MM.1S (cell line): ENCODE results near the gene SLC38A1.

Experiments
- DNase-seq: peaks from one replicate; pipeline ENCODE4 v3.0.0-alpha.2; 2015
- H2AFZ ChIP-seq: fragments of 300-600 bp; sonication (generic); 2 replicates; pipeline ENCODE4 v1.6.0; 2016; ENCODE audit warnings: antibody characterized with exemption, low read length
- H3F3A ChIP-seq: fragments of 300-600 bp; sonication (generic); 2 replicates; pipeline ENCODE4 v1.6.1; 2016; ENCODE audit warnings: mild to moderate bottlenecking, antibody characterized with exemption, low read length, moderate library complexity, mixed read lengths; ENCODE audit not compliant: insufficient read depth
- H3K27ac ChIP-seq: fragments of 300-600 bp; sonication (generic); 2 replicates; pipeline ENCODE4 v1.5.1; 2016; ENCODE audit warnings: mild to moderate bottlenecking, low read length
- H3K27me3 ChIP-seq: fragments of 300-600 bp; sonication (generic); replicated peaks from 2 replicates; pipeline ENCODE4 v1.6.0; 2016; ENCODE audit warnings: low read length; ENCODE audit not compliant: insufficient read depth
- H3K36me3 ChIP-seq: fragments of 300-600 bp; sonication (generic); replicated peaks from 2 replicates; pipeline ENCODE4 v1.6.1; 2016; ENCODE audit warnings: mild to moderate bottlenecking, low read length, mixed read lengths; ENCODE audit not compliant: insufficient read depth
- H3K4me1 ChIP-seq: fragments of 300-600 bp; sonication (generic); 2 replicates; pipeline ENCODE4 v1.6.1; 2016; ENCODE audit warnings: low read length, mixed read lengths
- H3K4me2 ChIP-seq: fragments of 300-600 bp; sonication (generic); 2 replicates; pipeline ENCODE4 v1.6.0; 2016; ENCODE audit warnings: low read depth, low read length
- H3K4me3 ChIP-seq: fragments of 300-600 bp; sonication (generic); 2 replicates; pipeline ENCODE4 v1.5.1; 2016; ENCODE audit warnings: low read length, mixed read lengths
- H3K79me2 ChIP-seq: fragments of 300-600 bp; sonication (generic); 2 replicates; pipeline ENCODE4 v1.6.1; 2016; ENCODE audit warnings: mixed run types, low read length, mixed read lengths
- H3K9ac ChIP-seq: fragments of 300-600 bp; sonication (generic); 2 replicates; pipeline ENCODE4 v1.6.1; 2016; ENCODE audit warnings: low read length, mixed read lengths
- H3K9me2 ChIP-seq: fragments of 300-600 bp; sonication (generic); replicated peaks from 2 replicates; pipeline ENCODE4 v1.6.1; 2016; ENCODE audit warnings: mild to moderate bottlenecking, low read length, mixed read lengths; ENCODE audit not compliant: insufficient read depth
- H3K9me3 ChIP-seq: fragments of 300-600 bp; sonication (generic); replicated peaks from 2 replicates; pipeline ENCODE4 v1.6.1; 2016; ENCODE audit warnings: mild to moderate bottlenecking, low read length, mixed read lengths; ENCODE audit not compliant: insufficient read depth
- H4K20me1 ChIP-seq: fragments of 300-600 bp; sonication (generic); 2 replicates; pipeline ENCODE4 v1.6.1; 2016; ENCODE audit warnings: mild to moderate bottlenecking, low read length, moderate library complexity, mixed read lengths; ENCODE audit not compliant: insufficient read depth
- EZH2 ChIP-seq: fragments of 300-600 bp; sonication (generic); optimal IDR thresholded peaks from 2 replicates; pipeline ENCODE3; 2017; ENCODE audit warnings: low read depth, mild to moderate bottlenecking, antibody characterized with exemption, low read length, mixed read lengths
- EZH2phosphoT487 ChIP-seq: fragments of 300-600 bp; sonication (generic); IDR thresholded peaks from 2 replicates; pipeline ENCODE4 v1.6.1; 2018; ENCODE audit warnings: antibody characterized with exemption, low read length
- TF ChIP-seq, protein P1 (sequence below): fragments of 300-600 bp; sonication (generic); IDR thresholded peaks from 2 replicates; pipeline ENCODE4 v1.5.1; 2016; ENCODE audit warnings: antibody characterized with exemption, low read length, mixed read lengths

Gene SLC38A1

DNA sequence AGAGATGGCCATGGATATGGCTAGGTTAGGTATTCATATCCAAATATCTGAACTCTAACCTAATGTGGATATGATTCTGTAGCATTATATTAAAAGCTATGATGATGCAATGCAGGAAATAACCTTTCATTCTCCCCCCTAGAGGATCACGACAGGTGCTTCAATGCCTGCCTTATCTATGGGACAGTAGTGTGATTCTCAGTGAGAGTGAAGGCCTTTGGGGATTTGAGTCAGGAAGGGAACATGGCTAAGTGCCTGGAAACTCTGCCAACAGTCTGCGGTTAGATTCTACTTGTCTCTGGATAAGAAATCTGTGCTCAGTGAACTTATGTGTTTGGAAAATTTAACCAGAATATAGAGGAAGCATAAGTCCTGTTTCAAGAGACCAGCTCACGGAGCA, 81.8 kb downstream of the SLC38A1 start:
- Histone ChIP-seq H4K20me1 (no peaks in the 10 kb centered on the region), H3K4me3 (no peak overlapping the region), H3K9ac (no peak overlapping the region), H2AFZ (no peak overlapping the region), H3K9me2 (no peaks in the 10 kb centered on the region), H3K36me3 (0 out of 2 replicates have a peak, but pooled peaks cover 7% of the 10 kb centered on the region), H3K9me3 (no peaks in the 10 kb centered on the region), H3K4me2 (no peak overlapping the region), H3K27ac (no peak overlapping the region), H3K27me3 (no peaks in the 10 kb centered on the region), H3K79me2 (no peaks in the 10 kb centered on the region), H3K4me1 (no peaks in the 10 kb centered on the region), H3F3A (no peaks in the 10 kb centered on the region)
- TF ChIP-seq EZH2phosphoT487 (no peak), EZH2 (no peak)
- TF ChIP-seq, protein P1, sequence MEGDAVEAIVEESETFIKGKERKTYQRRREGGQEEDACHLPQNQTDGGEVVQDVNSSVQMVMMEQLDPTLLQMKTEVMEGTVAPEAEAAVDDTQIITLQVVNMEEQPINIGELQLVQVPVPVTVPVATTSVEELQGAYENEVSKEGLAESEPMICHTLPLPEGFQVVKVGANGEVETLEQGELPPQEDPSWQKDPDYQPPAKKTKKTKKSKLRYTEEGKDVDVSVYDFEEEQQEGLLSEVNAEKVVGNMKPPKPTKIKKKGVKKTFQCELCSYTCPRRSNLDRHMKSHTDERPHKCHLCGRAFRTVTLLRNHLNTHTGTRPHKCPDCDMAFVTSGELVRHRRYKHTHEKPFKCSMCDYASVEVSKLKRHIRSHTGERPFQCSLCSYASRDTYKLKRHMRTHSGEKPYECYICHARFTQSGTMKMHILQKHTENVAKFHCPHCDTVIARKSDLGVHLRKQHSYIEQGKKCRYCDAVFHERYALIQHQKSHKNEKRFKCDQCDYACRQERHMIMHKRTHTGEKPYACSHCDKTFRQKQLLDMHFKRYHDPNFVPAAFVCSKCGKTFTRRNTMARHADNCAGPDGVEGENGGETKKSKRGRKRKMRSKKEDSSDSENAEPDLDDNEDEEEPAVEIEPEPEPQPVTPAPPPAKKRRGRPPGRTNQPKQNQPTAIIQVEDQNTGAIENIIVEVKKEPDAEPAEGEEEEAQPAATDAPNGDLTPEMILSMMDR = no peak
- no peak for DNase-seq

DNA sequence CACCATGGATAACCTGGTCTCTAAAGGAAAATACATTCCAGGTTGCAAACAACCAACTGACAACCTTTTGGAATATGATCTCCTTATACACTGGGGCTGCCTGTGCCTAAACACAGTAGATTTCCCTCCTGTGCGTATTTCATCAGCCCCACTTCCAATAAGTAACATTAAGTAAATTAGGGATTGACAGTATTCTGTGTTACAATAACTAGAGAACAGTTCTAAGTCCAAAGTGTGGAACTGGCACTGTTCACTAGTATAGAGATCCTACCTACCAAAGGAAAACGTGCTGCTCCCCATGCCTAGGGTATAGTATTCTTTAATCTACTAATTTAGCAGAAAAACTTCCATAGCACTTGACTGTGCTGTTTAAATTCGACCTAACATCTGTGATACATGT, 82.8 kb downstream of the SLC38A1 start:
- no peak overlapping the region for H2AFZ ChIP-seq
- H3K4me1 ChIP-seq = no peaks in the 10 kb centered on the region
- DNase-seq = no peak
- H3K9ac ChIP-seq = no peak overlapping the region
- no peaks in the 10 kb centered on the region for H3K9me3 ChIP-seq
- TF ChIP-seq EZH2phosphoT487 = no peak
- TF ChIP-seq EZH2 = no peak
- TF ChIP-seq, protein P1 = no peak
- H3K4me2 ChIP-seq = no peak overlapping the region
- H3K27ac ChIP-seq = no peak overlapping the region
- no peaks in the 10 kb centered on the region for H4K20me1 ChIP-seq
- no peaks in the 10 kb centered on the region for H3K27me3 ChIP-seq
- H3K9me2 ChIP-seq = no peaks in the 10 kb centered on the region
- no peak overlapping the region for H3K4me3 ChIP-seq
- H3F3A ChIP-seq = no peaks in the 10 kb centered on the region
- H3K36me3 ChIP-seq = 0 out of 2 replicates have a peak, but pooled peaks cover 7% of the 10 kb centered on the region
- H3K79me2 ChIP-seq = no peaks in the 10 kb centered on the region

DNA sequence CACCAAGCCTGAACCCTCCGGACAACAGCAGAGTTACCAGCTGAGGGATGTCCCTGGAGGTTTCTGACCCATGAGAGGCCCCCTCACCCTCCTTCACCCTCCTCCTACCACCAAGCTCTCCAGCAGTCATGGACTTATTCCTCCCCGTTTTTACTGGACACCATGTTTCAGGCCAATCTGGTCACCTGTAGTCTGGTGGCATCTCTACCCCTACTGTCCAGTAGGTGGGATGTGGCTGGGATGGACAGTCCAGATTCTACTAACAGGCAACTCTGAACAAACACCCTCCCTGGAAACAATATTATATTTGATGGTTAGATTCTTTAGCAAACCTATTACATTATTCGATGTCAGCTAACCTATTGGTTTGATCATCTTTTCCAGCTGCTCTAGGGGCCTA, 83.2 kb downstream of the SLC38A1 start:
- no peak for DNase-seq
- Histone ChIP-seq H3F3A (no peaks in the 10 kb centered on the region), H3K27me3 (no peaks in the 10 kb centered on the region), H3K9ac (no peak overlapping the region), H3K9me2 (no peaks in the 10 kb centered on the region), H3K4me1 (no peaks in the 10 kb centered on the region), H3K36me3 (0 out of 2 replicates have a peak, but pooled peaks cover 7% of the 10 kb centered on the region), H4K20me1 (no peaks in the 10 kb centered on the region), H2AFZ (no peak overlapping the region), H3K79me2 (no peaks in the 10 kb centered on the region), H3K9me3 (no peaks in the 10 kb centered on the region), H3K27ac (no peak overlapping the region), H3K4me2 (no peak overlapping the region), H3K4me3 (no peak overlapping the region)
- TF ChIP-seq, protein P1 = no peak
